Neural cell (in vitro differentiated cells): ENCODE results near the gene LNPEP.

ENCODE experiments used
- CTCF ChIP-seq: fragments of 450-650 bp; IDR thresholded peaks from 2 replicates; pipeline ENCODE4 v1.5.1; 2014; ENCODE audit warnings: antibody characterized with exemption, mild to moderate bottlenecking, moderate library complexity; ENCODE audit not compliant: poor library complexity, severe bottlenecking
- EZH2 ChIP-seq: fragments of 200-600, 300-800 bp; shearing (Covaris generic), sonication (generic); IDR thresholded peaks from 2 replicates; pipeline ENCODE4 v1.6.1; 2014; ENCODE audit warnings: antibody characterized with exemption, low read length, borderline replicate concordance, mild to moderate bottlenecking; ENCODE audit not compliant: insufficient read depth, poor library complexity, severe bottlenecking
- MXI1 ChIP-seq: fragments of 450-650 bp; conservative IDR thresholded peaks from 2 replicates; pipeline ENCODE4 v1.6.1; 2014; ENCODE audit warnings: antibody characterized with exemption, mild to moderate bottlenecking; ENCODE audit not compliant: poor library complexity, severe bottlenecking
- REST ChIP-seq: IDR thresholded peaks from 2 replicates; pipeline ENCODE4 v1.6.1; 2012; ENCODE audit warnings: borderline replicate concordance
- TAF1 ChIP-seq: IDR thresholded peaks from 2 replicates; pipeline ENCODE4 v1.6.1; 2012; ENCODE audit warnings: low read depth

- TF ChIP-seq CTCF (no peak), EZH2 (no peak), TAF1 (no peak), REST (no peak), MXI1 (no peak)
These were observed 108.2 kb downstream of the LNPEP start for GRCh38 chr5:97044052-97044451.
